ENCODE data around the gene NKX2-8. TPM values are rescaled to one million over a fixed set of nuclear protein-coding genes. Genes with fewer than 3 reads are reported as not detected.

Gene NKX2-8
- total RNA-seq, 1 experiment from 2014 or later = 0.18 TPM

GRCh38 chr14:36617824-36618223 lies 35.4 kb upstream of the NKX2-8 start:
- DNase-seq (ENCODE audit: low read depth, low spot score) (no peak), ATAC-seq (no peak)
- Histone ChIP-seq H3K36me3 (ENCODE audit: control insufficient read depth, insufficient read depth, low read length) (no peaks in the 10 kb centered on the region), H3K4me1 (ENCODE audit: control insufficient read depth, insufficient read depth, low read length) (no peaks in the 10 kb centered on the region), H3K27ac (ENCODE audit: low read length) (no peak overlapping the region), H3K27me3 (ENCODE audit: control insufficient read depth, insufficient read depth, low read length) (no peaks in the 10 kb centered on the region), H3K9me3 (ENCODE audit: control insufficient read depth, insufficient read depth, low read depth, low read length) (no peaks in the 10 kb centered on the region), H3K4me3 (ENCODE audit: low read depth in 2 of 2, low read length in 2 of 2) (no peak overlapping the region)
- POLR2A ChIA-PET = no interaction called here
- CTCF ChIA-PET = no interaction called here
- TF ChIP-seq CTCF (IDR thresholded peaks at IDR 0.05) (no peak), REST (IDR thresholded peaks at IDR 0.05; ENCODE audit: insufficient read depth in 1 of 2, low read depth in 2 of 2, low read length in 1 of 2) (no peak), TCF7L2 (IDR thresholded peaks at IDR 0.05; ENCODE audit: low read depth, low read length) (no peak), POLR2AphosphoS5 (IDR thresholded peaks at IDR 0.05; ENCODE audit: low read depth, low read length) (no peak), SIN3A (IDR thresholded peaks at IDR 0.05; ENCODE audit: borderline replicate concordance, insufficient read depth, low read depth, low read length) (no peak)
- no TSS peak for BruUV-seq (replicated peaks)
- intact Hi-C loops (cut with micrococcal nuclease; ENCODE audit: unreplicated experiment) (no loop called here), in situ Hi-C loops (cut with HindIII; ENCODE audit: low pct_unique_long_range_greater_than_20kb, low sequenced_read_pairs) (no loop called here)

GRCh38 chr14:36605506-36605857 lies 23.1 kb upstream of the NKX2-8 start:
- POLR2A ChIA-PET = interaction anchor here (0.6 kb wide), 1 partner anchor 52 kb away, joined by 14 read pairs; no protein-coding TSS in a partner anchor
- Histone ChIP-seq H3K36me3 (ENCODE audit: control insufficient read depth, insufficient read depth, low read length) (no peaks in the 10 kb centered on the region), H3K27me3 (ENCODE audit: control insufficient read depth, insufficient read depth, low read length) (0 out of 2 replicates have a peak, but pooled peaks cover 2% of the 10 kb centered on the region), H3K9me3 (ENCODE audit: control insufficient read depth, insufficient read depth, low read depth, low read length) (no peaks in the 10 kb centered on the region), H3K27ac (ENCODE audit: low read length) (no peak overlapping the region), H3K4me1 (ENCODE audit: control insufficient read depth, insufficient read depth, low read length) (no peaks in the 10 kb centered on the region), H3K4me3 (ENCODE audit: low read depth in 2 of 2, low read length in 2 of 2) (no peak overlapping the region)
- intact Hi-C loops (cut with micrococcal nuclease; ENCODE audit: unreplicated experiment) (loop anchor here (2.0 to 10.0 kb wide), 2 partner anchors 53 to 531 kb away; no protein-coding TSS in a partner anchor), in situ Hi-C loops (cut with HindIII; ENCODE audit: low pct_unique_long_range_greater_than_20kb, low sequenced_read_pairs) (no loop called here)
- DNase-seq (ENCODE audit: low read depth, low spot score) = no peak
- no peak; the same call in 1 of the 2 replicates for TF ChIP-seq CTCF (IDR thresholded peaks at IDR 0.05)
- no peak for TF ChIP-seq REST (IDR thresholded peaks at IDR 0.05; ENCODE audit: insufficient read depth in 1 of 2, low read depth in 2 of 2, low read length in 1 of 2)
- TF ChIP-seq TCF7L2 (IDR thresholded peaks at IDR 0.05; ENCODE audit: low read depth, low read length) = no peak
- TF ChIP-seq POLR2AphosphoS5 (IDR thresholded peaks at IDR 0.05; ENCODE audit: low read depth, low read length) = no peak
- TF ChIP-seq SIN3A (IDR thresholded peaks at IDR 0.05; ENCODE audit: borderline replicate concordance, insufficient read depth, low read depth, low read length) = no peak
- no TSS peak for BruUV-seq (replicated peaks)
- CTCF ChIA-PET = interaction anchor here (0.6 to 0.7 kb wide), 4 partner anchors 21 to 512 kb away, joined by 3 to 9 read pairs (median 5); no protein-coding TSS in a partner anchor
- no peak for ATAC-seq
